HepG2 (cell line): ENCODE results near the gene FAM111A. TPM values are rescaled to one million over a fixed set of nuclear protein-coding genes. Genes with fewer than 3 reads are reported as not detected.

Experiments
- BRD4 ChIP-seq: sonication (generic); formaldehyde crosslinking; IDR thresholded peaks from 2 replicates; pipeline ENCODE4 v1.4.0; 2020; ENCODE audit warnings: missing genetic modification reagents
- FOXK2 ChIP-seq: fragments of 450-650 bp; IDR thresholded peaks from 2 replicates; pipeline ENCODE4 v1.6.1; 2016
- GABPB1 ChIP-seq: IDR thresholded peaks from 2 replicates; pipeline ENCODE4 v1.6.1; 2016; ENCODE audit warnings: mild to moderate bottlenecking, missing genetic modification reagents, moderate library complexity, missing compliant biosample characterization
- GMEB1 ChIP-seq: sonication (generic); formaldehyde crosslinking; IDR thresholded peaks from 2 replicates; pipeline ENCODE4 v1.5.1; 2020; ENCODE audit warnings: missing genetic modification reagents, mild to moderate bottlenecking, borderline replicate concordance
- HNF1B ChIP-seq: sonication (generic); formaldehyde crosslinking; IDR thresholded peaks from 2 replicates; pipeline ENCODE4 v1.5.1; 2020; ENCODE audit warnings: mild to moderate bottlenecking, moderate library complexity, missing genetic modification reagents
- HOXA5 ChIP-seq: sonication (generic); formaldehyde crosslinking; IDR thresholded peaks from 2 replicates; pipeline ENCODE4 v1.4.0; 2020; ENCODE audit warnings: missing genetic modification reagents
- IRF2 ChIP-seq: IDR thresholded peaks from 2 replicates; pipeline ENCODE4 v1.6.1; 2018; ENCODE audit warnings: missing genetic modification reagents, missing compliant biosample characterization
- MTF1 ChIP-seq: sonication (generic); formaldehyde crosslinking; IDR thresholded peaks from 2 replicates; pipeline ENCODE4 v1.5.0; 2020; ENCODE audit warnings: missing genetic modification reagents
- NFYB ChIP-seq: sonication (generic); formaldehyde crosslinking; IDR thresholded peaks from 2 replicates; pipeline ENCODE4 v1.4.0; 2020; ENCODE audit warnings: missing genetic modification reagents
- POGK ChIP-seq: sonication (generic); formaldehyde crosslinking; conservative IDR thresholded peaks from 2 replicates; pipeline ENCODE4 v1.8.0; 2022; ENCODE audit warnings: mild to moderate bottlenecking, moderate library complexity, missing genetic modification reagents
- POLR2AphosphoS2 ChIP-seq: IDR thresholded peaks from 2 replicates; pipeline ENCODE4 v1.6.1; 2011; ENCODE audit warnings: low read depth, low read length, improper control_type of control experiment
- PRDM4 ChIP-seq: sonication (generic); formaldehyde crosslinking; IDR thresholded peaks from 2 replicates; pipeline ENCODE4 v1.9.0; 2021; ENCODE audit warnings: missing genetic modification reagents, borderline replicate concordance
- RELA ChIP-seq: sonication (generic); formaldehyde crosslinking; IDR thresholded peaks from 2 replicates; pipeline ENCODE4 v1.4.0; 2020; ENCODE audit warnings: missing genetic modification reagents
- TBX2 ChIP-seq: sonication (generic); formaldehyde crosslinking; IDR thresholded peaks from 2 replicates; pipeline ENCODE4 v1.5.0; 2020; ENCODE audit warnings: missing genetic modification reagents, mild to moderate bottlenecking, borderline replicate concordance
- TEAD2 ChIP-seq: sonication (generic); formaldehyde crosslinking; IDR thresholded peaks from 2 replicates; pipeline ENCODE4 v1.9.0; 2021; ENCODE audit warnings: missing genetic modification reagents
- ZBTB25 ChIP-seq: IDR thresholded peaks from 2 replicates; pipeline ENCODE4 v1.6.1; 2018; ENCODE audit warnings: missing genetic modification reagents
- ZNF382 ChIP-seq: sonication (generic); formaldehyde crosslinking; IDR thresholded peaks from 2 replicates; pipeline ENCODE4 v1.5.0; 2020; ENCODE audit warnings: missing genetic modification reagents, mild to moderate bottlenecking, borderline replicate concordance
- ZNF724P ChIP-seq: sonication (generic); formaldehyde crosslinking; IDR thresholded peaks from 2 replicates; pipeline ENCODE4 v1.8.0; 2022; ENCODE audit warnings: missing genetic modification reagents, borderline replicate concordance
- polyA plus RNA-seq, 8 experiments: library from polyadenylated mRNA; depleted of rRNA in 3 of 8; stranded (reverse) in 7 of 8; unstranded in 1 of 8; fragments of >200 nt; fragmentation: Illumina TruSeq in 4 of 8; extraction: Trizol in 4 of 8; gene quantifications; 2 replicates each; pipeline versions ENCODE4 v1.2.1 to v1.2.3, GENCODE V29; 2011 to 2016; ENCODE audit warnings: low read depth in 4 of 8, missing spikeins in 1 of 8, mixed read lengths in 1 of 8; ENCODE audit not compliant: insufficient read depth in 1 of 8
- total RNA-seq, 5 experiments: library from RNA; depleted of rRNA; stranded (reverse); fragments of >200 nt; fragmentation: Illumina TruSeq; extraction: Trizol; gene quantifications; 2 replicates each; pipeline ENCODE4 v1.2.3, GENCODE V29; 2016; ENCODE audit warnings: low read depth in 1 of 5

The FAM111A gene
- total and polyA plus RNA-seq, 2 of the 13 experiments (the other 11 are each of a cell fraction or from before 2014, with no cell fraction given): 3.2 to 13.5 TPM

GRCh38 chr11:59142530-59143507, at the start of gene FAM111A (continued):
- TF ChIP-seq TBX2 (CRISPR knock-in tag) (peak; percentile 18; the same call in 1 of the 2 replicates), IRF2 (CRISPR knock-in tag) (peak; percentile 100), BRD4 (CRISPR knock-in tag) (no peak), GABPB1 (CRISPR knock-in tag) (peak; percentile 83), HOXA5 (peak; percentile 60; the same call in 1 of the 2 replicates), POGK (peak; percentile 74), PRDM4 (CRISPR knock-in tag) (no peak), NFYB (CRISPR knock-in tag) (peak; percentile 81), POLR2AphosphoS2 (no peak), ZNF724P (CRISPR knock-in tag) (no peak), ZBTB25 (CRISPR knock-in tag) (peak; percentile 35; the same call in 1 of the 2 replicates), MTF1 (CRISPR knock-in tag) (no peak), ZNF382 (CRISPR knock-in tag) (no peak), HNF1B (CRISPR knock-in tag) (no peak; the same call in 1 of the 2 replicates), FOXK2 (no peak), TEAD2 (CRISPR knock-in tag) (0 out of 2 replicates have a peak, but pooled peaks have one; percentile 30), RELA (no peak), GMEB1 (CRISPR knock-in tag) (peak; percentile 40; the same call in 1 of the 2 replicates)
